Measurements from ENCODE around the gene CSH1.
A peak's percentile ranks its signal among the peaks of the same experiment; 100 is the strongest.

Gene CSH1

GRCh38 chr17:63855185-63855584, 41.2 kb downstream of the CSH1 start:
- DNase-seq = no peak

DNA sequence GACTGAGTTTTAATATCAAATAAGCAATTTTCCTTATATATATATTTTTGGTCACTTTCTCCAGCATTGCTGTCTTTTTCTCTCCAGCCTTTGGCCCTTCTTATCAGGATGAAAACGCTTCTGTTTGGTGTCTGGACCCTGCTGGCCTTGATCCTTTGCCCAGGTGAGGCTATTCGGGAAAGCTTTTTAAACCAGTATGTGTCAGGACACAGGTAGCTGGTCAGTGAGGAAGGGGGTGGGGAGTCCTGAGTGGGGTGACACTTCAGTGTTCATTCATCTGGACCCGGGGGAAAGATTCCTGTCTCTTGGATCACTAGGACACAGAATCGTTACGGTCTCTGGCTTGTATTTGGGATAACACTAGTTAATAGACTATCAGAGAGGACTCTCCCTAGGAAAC, 41.7 kb downstream of the CSH1 start:
- no peak for DNase-seq

DNA sequence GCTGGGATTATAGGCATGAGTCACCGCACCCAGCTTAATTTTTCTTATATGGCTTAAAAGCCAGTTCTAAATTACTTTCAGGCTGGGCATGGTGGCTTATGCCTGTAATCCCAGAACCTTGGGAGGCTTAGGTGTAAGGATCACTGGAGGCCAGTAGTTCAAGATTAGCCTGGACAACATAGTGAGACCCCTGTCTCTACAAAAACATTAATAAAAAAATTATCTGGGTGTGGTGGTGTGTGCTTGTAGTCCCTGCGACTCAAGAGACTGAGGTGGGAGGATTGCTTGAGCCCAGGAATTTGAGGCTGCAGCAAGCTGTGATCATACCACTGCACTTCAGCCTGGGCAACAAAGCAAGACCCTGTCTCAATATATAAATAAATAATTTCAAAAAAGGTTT, 43.1 kb downstream of the CSH1 start:
- DNase-seq = no peak

GRCh38 chr17:63850401-63850800, 46.0 kb downstream of the CSH1 start:
- DNase-seq = no peak

- DNase-seq = peak; percentile 76
Observed at GRCh38 chr17:63848834-63849689, 47.3 kb downstream of the CSH1 start.

DNA sequence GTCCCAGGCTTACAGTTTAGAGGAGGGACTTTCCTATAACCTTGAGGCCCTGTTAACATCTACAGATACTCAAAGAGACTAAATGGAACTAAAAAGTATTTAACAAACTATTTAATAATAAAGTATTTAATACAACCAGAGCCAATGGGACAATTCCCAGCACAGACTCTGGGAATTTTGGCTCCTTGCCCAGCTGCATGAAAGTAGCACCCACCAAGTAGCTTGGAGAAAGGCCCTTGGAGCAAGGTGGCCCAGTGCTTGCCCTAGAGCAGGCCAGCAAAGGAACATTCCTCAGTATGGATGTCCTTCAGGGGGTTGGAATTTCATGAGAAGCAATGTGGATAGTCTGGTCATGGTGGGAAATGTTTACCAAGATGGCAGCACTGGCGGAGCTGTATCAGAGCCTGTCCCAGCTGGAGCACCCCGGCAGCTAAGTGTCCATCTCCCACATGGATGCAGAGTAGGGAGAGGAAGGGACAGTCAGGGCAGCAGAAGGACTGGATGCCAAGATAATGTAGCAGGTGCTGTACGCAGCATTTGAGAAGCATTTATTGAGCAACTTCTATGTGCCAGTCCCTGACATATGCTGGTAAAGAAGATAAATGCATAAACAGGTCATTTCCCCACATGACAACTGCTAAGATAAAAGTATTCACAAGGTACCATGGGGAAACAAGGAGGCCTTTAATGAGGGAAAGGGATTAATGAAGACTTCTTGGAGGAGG, 48.7 kb downstream of the CSH1 start:
- DNase-seq = no peak

- DNase-seq = no peak
Observed at GRCh38 chr17:63845509-63845908, 50.9 kb downstream of the CSH1 start.
